Fibroblast of gingiva (primary cell): ENCODE results near the gene GFRAL.
"Not testable (repeated sequence)": the region's sequence is repeated elsewhere in the genome, so short reads cannot be mapped to it uniquely, and the experiment has no call there.

Source experiments
- DNase-seq: peaks from one replicate; pipeline ENCODE4 v3.0.0-alpha.2; 2011; ENCODE audit warnings: low read depth

The GFRAL gene, protein sequence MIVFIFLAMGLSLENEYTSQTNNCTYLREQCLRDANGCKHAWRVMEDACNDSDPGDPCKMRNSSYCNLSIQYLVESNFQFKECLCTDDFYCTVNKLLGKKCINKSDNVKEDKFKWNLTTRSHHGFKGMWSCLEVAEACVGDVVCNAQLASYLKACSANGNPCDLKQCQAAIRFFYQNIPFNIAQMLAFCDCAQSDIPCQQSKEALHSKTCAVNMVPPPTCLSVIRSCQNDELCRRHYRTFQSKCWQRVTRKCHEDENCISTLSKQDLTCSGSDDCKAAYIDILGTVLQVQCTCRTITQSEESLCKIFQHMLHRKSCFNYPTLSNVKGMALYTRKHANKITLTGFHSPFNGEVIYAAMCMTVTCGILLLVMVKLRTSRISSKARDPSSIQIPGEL

DNA sequence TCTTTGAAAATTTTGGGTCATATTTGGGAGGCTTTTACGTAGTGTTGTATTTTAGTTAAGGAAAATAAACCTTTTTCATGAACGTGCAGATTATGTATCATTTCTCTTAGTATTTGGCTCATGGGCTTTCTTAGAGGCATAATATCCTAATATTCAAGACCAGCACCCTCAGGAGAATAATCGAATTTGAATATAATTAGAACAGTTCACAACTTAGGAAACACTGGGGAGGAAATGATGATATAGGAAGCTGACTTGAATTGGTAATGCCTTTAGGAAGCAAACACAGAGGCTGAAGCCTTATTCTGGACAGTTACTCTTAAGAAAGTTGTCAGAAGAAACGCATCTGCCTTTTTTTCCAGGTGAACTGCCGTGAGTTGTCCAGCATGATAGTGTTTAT, at the start of gene GFRAL:
GFRAL (plus strand) TSS at position 301 of the 400 bp plus-strand sequence; CDS start at position 387, 86 bp downstream.
- DNase-seq = no peak

DNA sequence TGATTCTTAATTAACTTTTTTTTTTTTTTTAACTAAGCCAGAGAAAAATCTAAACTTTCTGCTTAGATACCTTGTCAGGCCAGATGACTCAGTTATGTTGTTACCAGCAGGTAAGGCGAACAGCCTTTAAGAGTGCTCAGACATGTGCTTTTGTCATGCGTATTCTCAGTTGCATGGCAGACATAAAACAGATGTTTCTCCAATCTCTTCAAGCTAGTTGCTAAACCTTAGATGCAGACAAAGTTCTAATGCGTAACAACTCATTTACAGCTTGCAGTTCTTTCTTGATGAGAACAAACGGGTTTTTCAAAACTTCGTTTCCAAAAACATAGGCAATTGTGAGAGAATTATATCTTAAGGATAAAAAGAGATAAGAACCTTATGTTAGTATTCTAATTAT, 49.6 kb upstream of the GFRAL start:
- no peak for DNase-seq

GRCh38 chr6:55281215-55281614, 46.1 kb upstream of the GFRAL start:
- DNase-seq = no peak

GRCh38 chr6:55282115-55282514, 45.2 kb upstream of the GFRAL start:
- DNase-seq = no peak

- DNase-seq = no peak
Observed at GRCh38 chr6:55286824-55287223, 40.4 kb upstream of the GFRAL start.

- no peak for DNase-seq
Observed at GRCh38 chr6:55290736-55291135, 36.5 kb upstream of the GFRAL start.

- DNase-seq = peak; percentile 15
Observed at GRCh38 chr6:55293116-55293515, 34.2 kb upstream of the GFRAL start.

DNA sequence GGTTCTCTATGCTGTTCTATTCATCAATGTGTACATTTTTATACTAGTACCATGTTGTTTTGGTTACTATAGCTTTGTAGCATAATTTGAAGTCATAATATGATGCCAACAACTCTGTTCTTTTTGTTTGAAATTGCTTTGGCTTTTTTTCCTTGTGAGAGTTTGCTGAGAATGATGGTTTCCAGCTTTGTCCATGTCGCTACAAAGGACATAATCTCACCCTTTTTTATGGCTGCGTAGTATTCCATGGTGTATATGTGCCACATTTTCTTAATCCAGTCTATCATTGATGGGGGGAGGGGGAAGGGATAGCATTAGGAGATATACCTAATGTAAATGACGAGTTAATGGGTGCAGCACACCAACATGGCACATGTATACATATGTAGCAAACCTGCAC, 30.1 kb upstream of the GFRAL start:
- DNase-seq = not testable (repeated sequence)

DNA sequence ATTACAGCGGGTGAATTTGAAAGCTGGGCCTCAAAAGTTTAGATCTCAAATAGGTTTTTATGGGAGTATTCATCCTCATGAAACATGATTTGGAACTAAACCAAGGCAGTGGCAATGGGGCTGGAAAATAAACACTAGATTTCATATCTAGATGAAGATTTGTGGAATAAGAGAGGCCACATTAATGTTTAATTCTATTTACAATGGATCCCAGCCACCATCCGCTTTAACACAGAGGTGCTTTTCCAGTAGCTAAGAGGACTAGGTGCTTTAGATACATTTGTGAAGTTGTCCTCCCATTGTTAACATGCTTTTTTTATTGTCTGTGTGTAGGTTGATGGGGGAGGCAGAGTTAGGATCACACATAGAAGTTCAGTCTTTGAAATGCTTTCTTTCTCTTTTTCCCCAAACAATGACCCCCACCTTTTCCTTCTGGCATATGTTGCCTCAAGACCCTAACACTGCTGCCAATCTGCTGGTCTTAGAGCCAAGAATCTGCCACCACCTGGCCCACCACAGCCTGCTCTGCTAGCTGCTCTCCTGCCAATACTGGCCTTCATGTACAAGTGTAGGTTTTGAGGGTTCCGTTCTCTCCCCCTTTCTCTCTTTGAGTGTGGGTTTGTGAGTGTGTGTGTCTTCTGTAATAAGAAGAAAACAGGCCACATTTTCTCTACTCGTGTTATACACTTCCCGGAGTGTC, 27.8 kb upstream of the GFRAL start:
- DNase-seq = no peak

DNA sequence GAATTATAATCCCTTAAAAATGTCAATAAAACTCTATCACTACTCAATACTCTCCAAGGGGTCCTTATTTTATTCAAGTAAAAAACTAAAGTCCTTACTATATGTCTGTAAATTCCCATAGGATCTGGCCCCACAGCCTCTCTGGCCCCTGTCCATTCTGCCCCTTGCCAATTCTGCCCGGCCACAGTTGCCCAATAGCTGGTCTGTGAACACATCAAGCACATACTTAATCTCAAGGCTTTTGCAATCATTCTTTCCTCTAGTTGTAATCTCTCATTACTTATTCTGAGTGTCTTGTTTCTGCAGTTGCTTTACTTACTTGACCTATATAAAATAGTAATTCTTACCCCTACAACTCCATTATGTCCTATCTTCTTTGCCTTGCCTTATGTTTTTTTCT, 22.5 kb upstream of the GFRAL start:
- DNase-seq = no peak

DNA sequence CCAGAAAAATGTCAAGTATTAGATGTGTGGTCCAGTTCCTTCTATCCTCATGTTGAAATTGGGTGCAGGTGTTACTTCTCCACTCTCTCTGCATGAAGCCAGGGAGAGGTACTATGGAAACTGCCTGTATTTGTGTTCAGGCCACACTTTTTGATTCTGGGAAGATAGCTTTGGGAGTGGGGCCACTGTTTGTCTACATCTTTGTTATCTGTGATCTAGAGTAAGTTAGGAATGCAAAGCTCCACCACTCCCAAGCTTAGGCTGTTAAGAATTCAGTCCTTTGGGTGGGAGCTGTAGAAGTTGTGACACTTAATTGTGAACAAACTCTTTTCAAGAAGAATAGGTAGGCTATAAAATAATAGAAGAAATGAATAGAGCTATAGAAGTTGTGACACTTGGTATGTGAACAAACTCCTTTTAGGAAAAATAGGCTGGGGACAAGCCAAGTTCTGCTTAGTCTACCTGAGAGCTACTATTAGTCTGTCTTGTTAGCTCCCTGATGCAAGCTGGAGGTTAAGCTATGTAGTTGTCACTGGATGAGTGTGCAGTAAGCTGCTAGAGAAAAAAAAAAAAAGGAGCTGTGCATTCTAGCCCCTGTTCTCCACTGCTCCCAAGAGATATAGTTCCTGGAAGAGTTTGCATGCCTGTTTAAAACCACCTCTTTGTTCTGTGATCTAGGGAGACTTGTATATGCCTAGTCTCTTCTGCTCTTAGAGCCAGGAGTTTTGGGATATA, 7.1 kb upstream of the GFRAL start:
- no peak for DNase-seq

GRCh38 chr6:55320696-55321086, 6.6 kb upstream of the GFRAL start:
- no peak for DNase-seq

GRCh38 chr6:55377150-55377549, 49.9 kb downstream of the GFRAL start:
- no peak for DNase-seq

GRCh38 chr6:55379471-55379870, 52.2 kb downstream of the GFRAL start:
- DNase-seq = no peak

DNA sequence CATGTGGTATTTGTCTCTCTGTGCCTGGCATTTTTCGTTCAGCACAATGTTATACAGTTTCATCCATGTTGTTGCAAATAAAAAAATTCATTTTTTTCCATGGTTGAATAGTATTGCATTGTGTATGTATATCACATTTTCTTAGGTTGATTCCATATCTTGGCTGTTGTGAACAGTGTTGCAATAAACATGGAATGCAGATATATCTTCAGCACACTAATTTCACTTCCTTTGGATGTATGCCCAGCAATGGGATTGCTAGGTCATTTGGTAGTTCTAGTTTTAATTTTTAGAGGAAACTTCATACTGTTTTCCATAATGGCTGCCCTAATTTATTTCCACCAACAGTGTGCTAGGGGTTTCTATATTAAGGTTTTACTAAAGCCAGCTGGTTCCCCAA, 52.6 kb downstream of the GFRAL start:
- no peak for DNase-seq

DNA sequence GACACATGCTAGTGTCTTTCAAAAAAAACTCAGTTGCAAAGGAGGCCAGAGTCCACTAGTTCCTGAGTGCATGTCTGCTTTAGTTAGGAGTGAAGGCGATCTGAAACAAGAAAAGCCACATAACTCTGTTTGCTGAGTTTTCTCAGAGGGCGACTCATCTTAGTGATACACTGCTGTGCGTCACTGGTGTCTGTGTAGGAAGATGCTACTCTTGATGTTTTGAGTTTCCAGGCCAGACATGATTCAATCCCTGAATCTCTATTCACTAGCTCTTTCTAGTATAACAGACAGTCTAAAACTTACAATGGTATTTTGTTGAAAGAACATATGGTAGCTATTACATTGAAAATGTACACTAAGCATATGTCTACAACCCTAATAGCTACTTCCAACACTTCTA, 60.9 kb downstream of the GFRAL start:
- no peak for DNase-seq

DNA sequence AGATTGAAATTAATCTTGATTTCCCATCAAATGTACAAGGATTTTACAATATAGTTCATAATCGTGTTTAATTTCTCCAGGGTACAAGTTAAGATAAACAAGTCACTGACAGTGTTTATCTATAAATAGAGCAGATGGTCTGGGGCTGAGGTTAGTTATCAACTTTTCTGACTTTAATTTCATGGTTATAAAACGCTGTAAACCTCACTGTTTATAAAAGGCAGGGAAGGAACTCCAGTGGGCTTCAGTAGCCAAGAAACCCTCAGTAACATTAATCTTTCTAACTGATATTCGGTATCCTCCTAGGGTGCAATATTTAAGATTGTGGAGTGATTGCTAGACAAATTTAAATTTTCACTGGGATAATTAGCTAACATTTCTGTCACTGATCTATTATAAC, 68.6 kb downstream of the GFRAL start:
- DNase-seq = no peak

DNA sequence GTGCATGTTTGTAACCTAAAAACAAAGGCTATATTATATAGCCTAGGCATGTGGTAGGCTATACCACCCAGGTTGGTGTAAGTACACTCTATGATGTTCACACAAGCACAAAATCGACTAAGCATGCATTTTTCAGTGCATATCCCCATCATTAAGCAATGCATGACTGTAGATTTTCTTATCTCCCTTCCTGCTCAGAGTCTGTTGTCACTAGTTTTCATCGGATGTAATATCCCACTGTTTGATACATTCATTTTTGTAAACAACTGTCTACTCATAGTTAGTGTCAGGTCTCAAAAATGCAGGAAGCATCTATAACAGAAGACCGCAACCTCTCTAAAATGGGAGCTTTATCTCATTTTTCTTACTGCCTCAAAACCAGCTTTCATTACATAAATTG, 70.7 kb downstream of the GFRAL start:
- DNase-seq = no peak

DNA sequence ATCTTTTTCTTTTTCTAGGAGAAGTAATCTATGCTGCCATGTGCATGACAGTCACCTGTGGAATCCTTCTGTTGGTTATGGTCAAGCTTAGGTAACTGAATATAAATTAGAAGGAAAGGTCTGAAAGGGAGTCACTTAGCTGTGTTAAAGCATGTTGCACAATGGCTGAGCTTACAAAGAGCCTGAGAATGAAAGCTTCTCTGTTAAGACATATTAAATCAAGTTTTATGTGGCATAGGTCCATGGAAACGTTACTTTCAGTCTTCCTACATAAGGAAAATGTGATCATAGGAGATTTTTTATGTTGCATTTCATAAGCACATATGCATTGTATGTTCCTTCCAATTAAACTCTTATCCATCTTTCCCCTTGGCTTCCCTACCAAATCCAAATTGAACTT, 72.1 kb downstream of the GFRAL start:
- DNase-seq = peak; percentile 35

DNA sequence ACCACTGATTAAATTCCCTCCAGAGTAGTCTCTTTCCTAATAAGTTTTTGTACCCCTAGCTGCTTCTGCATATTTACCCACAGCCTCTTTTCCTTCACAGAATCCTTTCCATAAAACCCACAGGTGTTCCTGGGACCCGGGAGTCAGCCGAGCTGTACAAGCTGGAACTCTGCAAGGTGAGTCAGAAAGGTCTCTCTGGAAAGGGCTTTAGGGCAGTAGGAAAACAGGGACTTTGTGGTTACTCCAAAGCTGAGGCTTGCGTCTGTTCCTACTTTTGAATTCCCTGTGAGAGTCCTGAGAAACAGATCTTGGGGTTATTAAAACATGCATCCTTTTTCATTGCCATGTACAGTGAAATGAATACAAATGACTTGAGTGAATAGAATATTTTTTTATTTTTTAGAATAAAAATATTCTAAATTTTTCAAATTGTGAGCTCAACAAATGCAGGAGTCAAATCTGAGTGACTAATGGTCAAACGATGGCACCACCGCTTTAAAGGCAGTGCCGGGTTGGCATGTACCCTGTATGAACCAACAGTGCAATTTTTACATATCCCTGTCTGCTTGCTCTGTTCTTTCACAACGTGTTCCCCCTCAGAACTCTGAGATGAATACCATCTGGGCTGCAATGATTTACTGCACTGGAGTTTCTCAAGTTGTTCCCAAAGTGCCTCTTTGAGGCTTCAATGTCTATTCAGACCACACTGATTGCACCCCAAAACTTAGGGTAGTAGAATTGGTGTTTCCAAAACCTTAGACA, 78.4 kb downstream of the GFRAL start:
- peak; percentile 87 for DNase-seq

DNA sequence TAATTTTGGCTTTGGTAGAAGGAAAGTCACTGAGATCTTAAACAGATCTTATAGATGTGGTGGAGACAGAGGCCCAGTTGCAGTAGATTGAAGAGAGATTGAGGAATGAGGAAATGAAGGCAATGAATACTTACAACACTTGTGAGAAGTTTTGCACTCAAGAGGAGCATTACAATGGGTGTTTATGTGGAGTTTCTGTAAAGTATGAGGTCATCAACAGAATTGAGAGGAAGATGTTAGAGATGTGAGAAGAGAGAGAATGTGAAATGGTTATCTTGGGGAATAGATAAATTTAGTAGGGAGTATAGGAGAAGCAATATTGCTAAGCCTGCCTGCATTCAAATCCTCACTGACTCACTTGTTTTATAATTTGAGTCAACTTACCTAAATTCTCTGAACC, 83.4 kb downstream of the GFRAL start:
- DNase-seq = no peak

DNA sequence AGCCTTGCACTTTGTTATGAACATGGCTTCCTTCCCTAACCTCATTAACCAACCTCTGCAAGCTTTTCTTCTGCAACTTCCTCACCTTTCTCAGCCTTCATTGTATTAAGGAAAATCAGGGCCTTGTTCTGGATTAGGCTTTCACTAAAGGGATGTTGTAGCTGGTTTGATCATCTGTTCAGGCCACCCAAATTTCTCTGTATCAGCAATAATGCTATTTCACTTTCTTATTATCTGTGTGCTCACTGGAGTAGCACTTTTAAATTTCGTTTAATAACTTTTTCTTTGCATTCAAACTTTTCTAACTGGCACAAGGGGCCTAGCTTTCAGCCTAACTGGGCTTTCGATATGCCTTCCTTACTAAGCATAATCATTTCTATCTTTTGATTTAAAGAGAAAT, 96.7 kb downstream of the GFRAL start:
- DNase-seq = no peak
